GM18873 (cell line): ENCODE measurements around the gene ARHGEF17.
"Not testable (repeated sequence)": the region's sequence is repeated elsewhere in the genome, so short reads cannot be mapped to it uniquely, and the experiment has no call there.

Experiments used
- ATAC-seq: cut with Tn5 transposase; IDR thresholded peaks from one replicate; pipeline ENCODE4 v1.9.1; 2021; ENCODE audit warnings: mild to moderate bottlenecking, moderate library complexity, moderate number of reproducible peaks; ENCODE audit not compliant: unreplicated experiment, low FRiP score

Gene ARHGEF17, protein sequence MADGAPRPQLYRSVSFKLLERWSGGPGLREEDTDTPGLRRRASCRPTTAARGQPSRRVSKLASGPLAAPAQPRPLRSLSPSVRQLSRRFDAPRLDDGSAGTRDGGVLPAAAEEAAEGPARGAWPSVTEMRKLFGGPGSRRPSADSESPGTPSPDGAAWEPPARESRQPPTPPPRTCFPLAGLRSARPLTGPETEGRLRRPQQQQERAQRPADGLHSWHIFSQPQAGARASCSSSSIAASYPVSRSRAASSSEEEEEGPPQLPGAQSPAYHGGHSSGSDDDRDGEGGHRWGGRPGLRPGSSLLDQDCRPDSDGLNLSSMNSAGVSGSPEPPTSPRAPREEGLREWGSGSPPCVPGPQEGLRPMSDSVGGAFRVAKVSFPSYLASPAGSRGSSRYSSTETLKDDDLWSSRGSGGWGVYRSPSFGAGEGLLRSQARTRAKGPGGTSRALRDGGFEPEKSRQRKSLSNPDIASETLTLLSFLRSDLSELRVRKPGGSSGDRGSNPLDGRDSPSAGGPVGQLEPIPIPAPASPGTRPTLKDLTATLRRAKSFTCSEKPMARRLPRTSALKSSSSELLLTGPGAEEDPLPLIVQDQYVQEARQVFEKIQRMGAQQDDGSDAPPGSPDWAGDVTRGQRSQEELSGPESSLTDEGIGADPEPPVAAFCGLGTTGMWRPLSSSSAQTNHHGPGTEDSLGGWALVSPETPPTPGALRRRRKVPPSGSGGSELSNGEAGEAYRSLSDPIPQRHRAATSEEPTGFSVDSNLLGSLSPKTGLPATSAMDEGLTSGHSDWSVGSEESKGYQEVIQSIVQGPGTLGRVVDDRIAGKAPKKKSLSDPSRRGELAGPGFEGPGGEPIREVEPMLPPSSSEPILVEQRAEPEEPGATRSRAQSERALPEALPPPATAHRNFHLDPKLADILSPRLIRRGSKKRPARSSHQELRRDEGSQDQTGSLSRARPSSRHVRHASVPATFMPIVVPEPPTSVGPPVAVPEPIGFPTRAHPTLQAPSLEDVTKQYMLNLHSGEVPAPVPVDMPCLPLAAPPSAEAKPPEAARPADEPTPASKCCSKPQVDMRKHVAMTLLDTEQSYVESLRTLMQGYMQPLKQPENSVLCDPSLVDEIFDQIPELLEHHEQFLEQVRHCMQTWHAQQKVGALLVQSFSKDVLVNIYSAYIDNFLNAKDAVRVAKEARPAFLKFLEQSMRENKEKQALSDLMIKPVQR (N-terminal part only)

GRCh38 chr11:73308003-73308960 is at the start of gene ARHGEF17:
Gene ARHGEF17 (plus strand): TSS chr11:73308276. CDS start chr11:73308639, 363 bp downstream.
- no peak for ATAC-seq

GRCh38 chr11:73259406-73260126 is 48.5 kb upstream of the ARHGEF17 start:
- no peak for ATAC-seq

DNA sequence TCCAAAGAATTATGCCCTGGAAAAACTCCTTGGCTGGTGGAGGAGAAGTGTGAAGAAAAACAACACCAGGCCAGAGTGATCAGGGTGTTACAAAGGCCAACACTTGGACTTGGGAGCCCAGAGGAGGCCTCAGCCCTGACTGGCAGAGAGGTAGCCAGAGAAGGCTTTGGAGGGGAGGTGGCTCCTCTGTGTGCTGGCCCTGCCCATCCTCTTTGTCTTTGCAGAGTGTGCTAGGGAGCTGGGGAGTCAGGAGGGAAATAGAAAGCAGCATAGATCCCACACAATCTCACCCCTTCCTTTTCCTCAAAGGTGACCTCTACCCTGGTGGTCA is 48.0 kb upstream of the ARHGEF17 start:
- ATAC-seq = no peak

DNA sequence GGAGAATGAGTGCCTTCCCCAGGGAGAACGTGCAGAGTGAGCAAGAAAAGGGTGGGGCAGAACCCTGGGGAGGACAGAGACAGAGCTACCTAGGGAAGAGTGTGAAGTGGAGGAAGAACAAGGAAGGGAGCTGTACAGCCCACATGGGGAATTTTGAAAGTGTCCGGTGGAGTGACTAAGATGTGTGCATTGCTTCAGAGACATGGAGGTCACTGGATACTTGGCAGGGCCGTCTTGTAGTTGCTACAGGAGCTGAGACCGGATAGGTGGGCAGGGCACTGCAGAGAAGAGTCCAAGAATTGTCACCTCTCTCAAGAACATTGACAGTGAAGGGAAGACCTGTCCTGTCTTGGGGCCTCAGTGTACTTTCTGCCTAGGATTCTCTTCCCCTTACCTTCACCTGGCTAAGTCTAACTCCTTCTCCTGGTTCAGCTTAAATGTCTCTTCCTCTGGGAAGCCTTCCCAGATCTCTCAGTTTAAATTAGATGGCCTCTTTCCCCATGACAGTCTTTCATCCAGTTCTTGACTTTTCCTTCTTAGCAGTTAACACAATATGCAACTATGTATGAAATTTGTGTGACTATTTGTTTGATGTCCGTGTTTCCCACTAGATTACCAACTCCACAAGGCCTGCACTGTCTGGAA is 45.1 kb upstream of the ARHGEF17 start:
- ATAC-seq = no peak

- ATAC-seq = no peak
Observed at GRCh38 chr11:73263640-73264039, 44.4 kb upstream of the ARHGEF17 start.

GRCh38 chr11:73265278-73265810 is 42.7 kb upstream of the ARHGEF17 start:
- ATAC-seq = no peak

- no peak for ATAC-seq
Observed at GRCh38 chr11:73265853-73266645, 42.0 kb upstream of the ARHGEF17 start.

- ATAC-seq = no peak
Observed at GRCh38 chr11:73266646-73267020, 41.4 kb upstream of the ARHGEF17 start.

GRCh38 chr11:73267122-73267846 is 40.8 kb upstream of the ARHGEF17 start:
- no peak for ATAC-seq

GRCh38 chr11:73267906-73268540 is 40.1 kb upstream of the ARHGEF17 start:
- ATAC-seq = no peak

DNA sequence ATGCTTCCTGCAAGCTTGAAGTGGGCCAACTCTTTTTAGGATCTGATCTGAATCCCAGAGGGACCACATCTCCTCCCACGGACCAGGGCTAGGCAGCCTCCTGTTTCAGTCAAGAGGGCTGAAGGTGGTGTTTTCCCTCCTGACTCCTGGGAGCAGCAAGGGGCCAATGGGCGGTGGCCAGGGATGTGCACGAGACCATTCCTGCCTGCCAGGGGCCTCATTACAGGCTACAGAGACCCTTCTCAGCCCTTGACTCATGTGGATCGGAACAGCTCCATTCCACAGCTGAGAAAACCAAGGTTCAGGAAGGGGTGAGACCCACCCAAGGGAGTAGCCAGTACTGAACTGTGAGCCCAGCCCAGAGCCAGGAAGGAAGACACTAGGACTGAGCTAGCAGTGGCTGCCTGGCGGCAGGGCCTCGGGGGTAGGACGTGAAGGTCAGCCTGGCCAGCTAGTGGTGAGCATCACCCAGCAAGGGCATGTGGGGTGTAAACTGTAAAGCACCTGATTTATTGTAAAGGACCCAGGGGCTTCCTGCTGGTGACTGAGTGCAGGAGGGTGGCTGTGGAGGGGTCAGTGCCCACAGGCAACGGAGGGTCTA is 39.3 kb upstream of the ARHGEF17 start:
- ATAC-seq = no peak

- ATAC-seq = no peak
Observed at GRCh38 chr11:73269459-73270015, 38.5 kb upstream of the ARHGEF17 start.

GRCh38 chr11:73270016-73270854 is 37.8 kb upstream of the ARHGEF17 start:
- ATAC-seq = no peak

DNA sequence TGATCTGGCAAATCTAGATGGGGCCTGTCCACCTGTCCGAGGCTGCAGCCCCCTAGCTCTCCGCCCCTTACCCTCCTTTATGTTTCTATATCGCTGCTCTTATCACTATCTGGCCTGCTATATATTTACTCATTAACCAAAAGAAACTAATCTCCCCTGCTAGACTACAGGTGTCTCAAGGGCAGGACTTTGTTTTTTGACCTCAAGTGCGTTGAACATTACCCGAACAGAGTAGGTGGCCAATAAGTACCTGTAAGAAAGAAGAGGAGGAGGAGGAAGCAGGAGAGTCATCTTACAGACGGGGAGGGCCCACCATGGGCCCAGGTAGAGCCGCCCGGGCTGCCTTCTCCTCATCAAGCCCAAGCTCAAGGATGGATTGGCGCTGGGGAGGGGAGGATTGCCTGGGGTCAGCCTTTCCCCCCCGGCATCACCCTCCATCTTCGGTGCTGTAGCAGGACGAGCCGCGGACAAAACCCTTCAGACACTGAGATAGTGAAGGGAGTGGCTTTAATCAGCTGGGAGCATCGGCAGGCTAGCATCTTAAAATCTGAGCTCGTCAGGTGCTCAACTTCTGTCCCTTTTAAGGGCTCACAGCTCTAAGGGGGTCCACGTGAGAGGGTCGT is 37.1 kb upstream of the ARHGEF17 start:
- ATAC-seq = no peak

- not testable (repeated sequence) for ATAC-seq
Observed at GRCh38 chr11:73271478-73271865, 36.6 kb upstream of the ARHGEF17 start.
